ENCODE results near the gene KDELR3. TPM values are rescaled to one million over a fixed set of nuclear protein-coding genes. Genes with fewer than 3 reads are reported as not detected.

KDELR3 gene
- total and polyA plus RNA-seq, 5 donors = 5.0 to 8.3 (median 7.8) TPM

DNA sequence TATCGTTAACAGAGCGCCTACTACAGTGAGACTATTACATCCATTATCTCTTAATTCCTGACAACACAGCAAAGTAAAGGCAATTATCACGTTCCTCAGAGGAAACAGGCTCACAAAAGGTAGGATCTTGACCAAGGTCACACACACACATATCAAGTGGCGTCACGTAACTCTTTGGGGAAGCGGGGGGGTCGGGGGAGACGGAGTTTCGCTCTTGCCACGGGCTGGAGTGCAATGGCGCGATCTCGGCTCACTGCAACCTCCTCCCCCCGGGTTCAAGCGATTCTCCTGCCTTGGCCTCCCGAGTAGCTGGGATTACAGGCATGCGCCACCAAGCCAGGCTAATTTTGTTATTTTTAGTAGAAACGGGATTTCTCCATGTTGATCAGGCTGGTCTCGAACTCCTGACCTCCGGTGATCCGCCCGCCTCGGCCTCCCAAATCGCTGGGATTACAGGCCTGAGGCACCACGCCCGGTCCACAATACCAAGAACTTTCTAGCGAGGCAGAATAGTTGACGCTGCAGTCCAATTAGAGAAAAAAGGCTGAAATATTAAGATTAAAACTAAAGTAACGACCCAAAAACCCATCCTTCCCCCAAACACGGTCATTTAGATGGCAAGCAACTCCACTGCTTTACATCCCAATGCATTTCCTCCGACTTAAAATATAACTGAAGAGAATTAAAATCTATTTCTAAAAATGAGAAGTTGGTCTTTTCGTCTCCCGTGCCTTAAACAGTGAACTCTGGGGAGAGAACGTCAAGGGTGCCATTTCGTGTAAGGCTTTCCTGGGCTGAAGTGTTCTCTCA lies 37.0 kb downstream of the KDELR3 start:
- peak overlapping the region; percentile 96 for H3K4me3 ChIP-seq (ENCODE audit: low read length)
- peaks cover 3% of the 10 kb centered on the region for H3K4me1 ChIP-seq (ENCODE audit: control insufficient read depth, insufficient read depth, low read length)
- H3K27me3 ChIP-seq (ENCODE audit: control insufficient read depth, insufficient read depth) = no peaks in the 10 kb centered on the region
- H3K9me3 ChIP-seq (ENCODE audit: control insufficient read depth, low read length) = no peaks in the 10 kb centered on the region
- DNase-seq = peak; percentile 60 to 82 (median 80)
- ATAC-seq = peak in 1 of 2 donors; percentile 23
- H3K27ac ChIP-seq (ENCODE audit: low read length) = peak overlapping the region; percentile 100
- WGBS = 1% methylated on average over 35 of the region's 35 CpGs
- intact Hi-C loops (cut with DNase I) = loop anchor here in 2 of 4 donors (5.0 to 10.0 kb wide), 2 partner anchors 67 to 100 kb away; partner anchors contain the start of gene DMC1 (in 1 of the 2)

DNA sequence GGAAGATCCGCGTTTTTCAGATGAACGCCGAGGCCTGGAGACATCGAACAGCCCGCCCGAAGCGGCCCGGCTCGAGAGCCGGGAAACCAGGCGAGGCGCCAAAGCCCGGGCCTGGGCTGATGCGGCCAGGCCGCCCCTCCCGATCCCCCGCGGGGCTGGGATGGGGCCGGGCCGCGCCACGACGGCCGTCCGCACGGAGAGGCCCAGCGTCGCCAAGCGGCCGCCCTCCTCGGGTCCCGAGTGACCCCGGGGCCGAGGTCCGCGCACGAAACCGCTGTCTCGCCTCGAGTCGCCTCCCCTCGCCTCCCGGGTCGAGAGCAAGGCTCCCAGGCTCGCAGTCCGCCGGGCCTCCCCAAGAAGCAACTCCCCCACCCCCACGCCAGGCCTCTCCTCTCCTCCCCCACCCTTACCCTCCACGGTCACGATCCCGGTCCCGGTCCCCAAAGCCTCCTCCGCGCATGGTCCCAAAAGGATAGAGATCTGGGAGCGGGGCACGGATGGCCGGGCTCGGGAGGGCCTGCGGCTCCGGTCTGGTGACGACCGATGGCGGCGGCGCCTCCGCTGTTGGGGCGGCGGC lies 37.7 kb downstream of the KDELR3 start:
- ATAC-seq (peak; percentile 87 to 89), DNase-seq (peak; percentile 84 to 94 (median 94))
- Histone ChIP-seq H3K4me1 (ENCODE audit: control insufficient read depth, insufficient read depth, low read length) (peaks cover 2% of the 10 kb centered on the region), H3K27ac (ENCODE audit: low read length) (peak overlapping the region; percentile 100), H3K9me3 (ENCODE audit: control insufficient read depth, low read length) (no peaks in the 10 kb centered on the region), H3K4me3 (ENCODE audit: low read length) (peak overlapping the region; percentile 96), H3K27me3 (ENCODE audit: control insufficient read depth, insufficient read depth) (no peaks in the 10 kb centered on the region)
- under 1% methylated on average over 69 of the region's 69 CpGs for WGBS
- intact Hi-C loops (cut with DNase I) = loop anchor here in 2 of 4 donors (5.0 to 10.0 kb wide), 2 partner anchors 67 to 101 kb away; partner anchors contain the start of gene DMC1 (in 1 of the 2)

DNA sequence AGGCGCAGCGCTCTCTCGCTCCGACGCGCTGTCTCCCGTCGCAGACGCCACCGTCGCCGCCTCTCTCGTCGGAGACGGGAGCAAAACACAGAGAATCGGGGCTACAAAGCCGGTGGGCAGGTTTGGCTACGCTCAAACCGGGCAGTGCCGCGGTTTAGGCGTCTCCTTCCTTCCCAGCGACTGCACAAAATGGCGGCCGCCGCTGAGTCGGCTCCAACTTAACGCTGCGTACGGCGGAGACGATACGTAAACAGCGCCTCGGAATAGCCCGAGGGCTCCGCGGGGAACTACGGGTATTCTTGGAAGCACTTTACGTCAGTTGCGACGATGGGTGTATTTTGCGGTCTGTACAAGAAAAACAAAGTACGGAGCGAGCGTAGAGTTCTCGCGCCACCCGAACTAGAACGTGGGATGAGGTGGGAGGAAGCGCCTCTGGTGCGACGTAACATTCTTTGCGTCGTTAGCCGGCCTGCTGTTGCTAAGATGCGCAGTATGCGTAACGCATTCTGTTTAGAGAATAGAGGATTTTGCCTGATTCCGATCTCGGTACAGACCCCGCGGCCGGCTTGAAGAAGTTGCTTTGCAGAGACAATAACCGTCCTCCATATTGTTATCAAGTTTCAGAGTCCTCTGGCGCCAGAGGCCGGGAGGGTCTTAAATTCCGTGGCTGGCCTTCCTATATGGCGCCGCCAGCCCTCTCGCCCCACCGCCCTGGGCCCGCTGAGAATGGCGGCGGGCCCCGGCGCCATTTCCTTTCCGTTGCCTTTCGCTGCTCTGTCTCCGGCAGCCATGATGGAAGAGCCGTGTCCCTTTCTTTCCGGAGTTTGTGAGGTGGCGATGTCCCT lies 38.4 kb downstream of the KDELR3 start, which contains the start of gene DDX17:
Gene DDX17, minus strand, starts transcription at position 194 of the 845 bp plus-strand sequence.
- intact Hi-C loops (cut with DNase I) = loop anchor here in 2 of 4 donors (5.0 to 10.0 kb wide), 2 partner anchors 66 to 102 kb away; partner anchors contain the start of gene DMC1 (in 1 of the 2)
- peak within 1 kb of the TSS; percentile 100 for H3K27ac ChIP-seq (ENCODE audit: low read length)
- H3K27me3 ChIP-seq (ENCODE audit: control insufficient read depth, insufficient read depth) = no peaks in the 10 kb centered on the region
- ATAC-seq (peak; percentile 92 to 93), DNase-seq (peak; percentile 93 to 96 (median 96))
- peak within 1 kb of the TSS; percentile 96 for H3K4me3 ChIP-seq (ENCODE audit: low read length)
- WGBS = under 1% methylated on average over 83 of the region's 83 CpGs
- H3K9me3 ChIP-seq (ENCODE audit: control insufficient read depth, low read length) = no peaks in the 10 kb centered on the region
- peaks cover 2% of the 10 kb centered on the region for H3K4me1 ChIP-seq (ENCODE audit: control insufficient read depth, insufficient read depth, low read length)

DNA sequence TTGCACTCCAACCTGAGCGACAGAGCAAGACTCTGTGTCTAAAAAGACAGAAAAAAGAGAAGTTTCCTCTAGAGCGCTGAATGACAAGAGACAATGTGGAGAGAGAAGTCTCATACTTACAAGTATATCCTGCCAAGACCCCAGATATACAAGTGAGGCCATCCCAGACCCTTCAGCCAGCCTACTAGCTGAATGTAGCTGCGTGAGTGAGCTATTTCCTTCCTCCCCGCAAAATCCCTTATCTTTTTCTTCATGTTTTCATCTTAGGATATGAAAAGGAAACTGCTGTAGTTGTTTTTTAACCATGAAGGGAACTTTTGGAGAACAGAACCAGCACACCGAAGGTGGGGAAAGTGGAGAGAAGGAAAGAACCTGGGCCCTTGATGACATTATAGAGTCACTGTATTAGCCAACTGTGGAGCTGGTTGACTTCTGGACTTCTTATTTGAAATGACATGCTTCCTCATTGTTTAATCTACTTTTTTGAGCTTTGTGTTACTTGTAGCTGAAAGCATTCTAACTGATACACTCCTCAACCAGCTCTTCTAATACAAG lies 42.6 kb downstream of the KDELR3 start:
- 80% methylated on average over 5 of the region's 5 CpGs for WGBS
- intact Hi-C loops (cut with DNase I) = loop anchor here in 1 of 4 donors (10.0 kb wide), 1 partner anchor 54 kb away; no protein-coding TSS in a partner anchor
- no peak for DNase-seq

DNA sequence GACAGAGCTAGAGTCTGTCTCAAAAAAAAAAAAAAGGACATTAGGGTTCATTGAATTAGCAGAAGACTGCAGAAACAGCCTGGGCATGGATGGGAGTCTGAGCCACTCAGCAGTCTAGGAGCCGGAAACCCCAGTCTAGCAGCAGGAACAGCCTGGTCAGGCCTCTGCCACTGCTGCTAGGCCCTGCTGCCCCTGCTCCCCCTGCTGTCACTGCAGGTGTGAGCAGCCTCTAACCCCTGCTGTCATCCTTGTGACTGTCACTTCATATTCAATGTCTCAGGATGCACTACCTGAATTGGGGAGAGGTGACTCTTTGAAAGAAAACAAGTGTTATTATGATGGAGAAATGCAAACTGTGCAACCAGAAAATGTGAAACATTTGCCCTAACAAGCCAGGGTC lies 45.2 kb downstream of the KDELR3 start:
- H3K4me3 ChIP-seq (ENCODE audit: low read length) = no peak overlapping the region
- no peak for DNase-seq

More for the DNA sequence above, 42.6 kb downstream of the KDELR3 start:
- no peak for ATAC-seq
- Histone ChIP-seq H3K4me3 (ENCODE audit: low read length) (no peak overlapping the region), H3K9me3 (ENCODE audit: control insufficient read depth, low read length) (no peaks in the 10 kb centered on the region), H3K27me3 (ENCODE audit: control insufficient read depth, insufficient read depth) (no peaks in the 10 kb centered on the region), H3K27ac (ENCODE audit: low read length) (no peak overlapping the region), H3K4me1 (ENCODE audit: control insufficient read depth, insufficient read depth, low read length) (no peaks in the 10 kb centered on the region)

DNA sequence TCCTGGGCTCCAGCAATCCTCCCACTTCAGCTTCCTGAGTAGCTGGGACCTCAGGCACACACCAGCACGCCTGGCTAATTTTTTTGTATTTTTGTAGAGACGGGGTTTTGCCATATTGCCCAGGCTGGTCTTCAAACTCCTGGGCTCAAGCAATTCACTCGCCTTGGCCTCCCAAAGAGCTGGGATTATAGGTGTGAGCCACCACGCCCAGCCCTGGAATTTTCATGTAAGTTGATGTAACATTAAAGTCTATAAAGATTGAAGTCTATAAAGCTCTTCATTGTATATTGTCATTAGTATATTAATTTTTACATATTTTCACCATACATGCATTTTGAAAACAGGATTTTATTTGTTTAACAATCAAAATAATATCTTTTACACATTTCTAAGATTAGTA lies 50.7 kb downstream of the KDELR3 start:
- no peak overlapping the region for H3K27ac ChIP-seq (ENCODE audit: low read length)
- DNase-seq = no peak
- no peak overlapping the region for H3K4me3 ChIP-seq (ENCODE audit: low read length)
- no peaks in the 10 kb centered on the region for H3K27me3 ChIP-seq (ENCODE audit: control insufficient read depth, insufficient read depth)
- H3K9me3 ChIP-seq (ENCODE audit: control insufficient read depth, low read length) = no peaks in the 10 kb centered on the region
- intact Hi-C loops (cut with DNase I) = loop anchor here in 1 of 4 donors (10.0 kb wide), 1 partner anchor 46 kb away; no protein-coding TSS in a partner anchor
- ATAC-seq = no peak
- no peaks in the 10 kb centered on the region for H3K4me1 ChIP-seq (ENCODE audit: control insufficient read depth, insufficient read depth, low read length)
- WGBS = 95% methylated on average over 4 of the region's 4 CpGs

More for the DNA sequence above, 45.2 kb downstream of the KDELR3 start:
- H3K9me3 ChIP-seq (ENCODE audit: control insufficient read depth, low read length) = no peaks in the 10 kb centered on the region
- WGBS = 73% methylated on average over 1 of the region's 1 CpG
- peak in 1 of 2 donors; percentile 40 for ATAC-seq
- H3K27me3 ChIP-seq (ENCODE audit: control insufficient read depth, insufficient read depth) = no peaks in the 10 kb centered on the region
- H3K4me1 ChIP-seq (ENCODE audit: control insufficient read depth, insufficient read depth, low read length) = no peaks in the 10 kb centered on the region
- no peak overlapping the region for H3K27ac ChIP-seq (ENCODE audit: low read length)
- intact Hi-C loops (cut with DNase I) = loop anchor here in 1 of 4 donors (10.0 kb wide), 1 partner anchor 52 kb away; no protein-coding TSS in a partner anchor

DNA sequence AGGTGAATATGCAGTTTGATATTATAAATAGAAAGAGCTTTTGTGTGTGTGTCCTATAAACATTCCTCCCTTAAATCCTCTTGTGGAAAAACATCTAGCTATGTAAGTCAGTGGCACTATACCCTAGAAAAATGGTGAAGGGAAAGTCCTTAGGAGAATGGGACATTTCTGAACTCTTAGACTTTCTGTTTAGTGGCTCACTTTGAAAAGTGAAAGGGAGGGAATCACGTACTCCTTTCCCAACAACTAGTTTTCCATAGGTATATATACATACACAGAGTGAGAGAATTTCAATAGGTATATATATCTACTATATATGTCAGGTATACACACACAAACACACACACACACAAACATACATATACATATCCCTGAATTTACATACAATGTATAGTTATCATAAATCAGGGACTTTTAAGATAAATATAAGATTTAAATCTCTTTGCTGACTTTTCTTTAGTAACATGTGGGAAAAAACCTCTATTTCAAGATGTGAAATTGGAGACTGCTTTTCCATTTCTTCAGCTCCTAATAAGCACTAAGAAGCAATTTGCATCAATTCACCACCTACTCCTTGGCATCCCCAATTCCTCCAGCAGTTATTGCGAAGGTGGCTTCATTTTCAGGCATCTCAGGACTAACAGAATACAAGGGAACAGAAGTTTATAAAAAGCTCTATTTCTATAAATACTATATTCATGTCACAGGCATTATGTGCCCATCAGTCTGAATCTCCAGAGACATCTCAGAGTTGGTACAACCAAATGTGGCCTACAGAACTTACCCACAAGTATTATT lies 51.8 kb downstream of the KDELR3 start:
- Histone ChIP-seq H3K4me3 (ENCODE audit: low read length) (no peak overlapping the region), H3K4me1 (ENCODE audit: control insufficient read depth, insufficient read depth, low read length) (no peaks in the 10 kb centered on the region), H3K27ac (ENCODE audit: low read length) (no peak overlapping the region), H3K9me3 (ENCODE audit: control insufficient read depth, low read length) (no peaks in the 10 kb centered on the region), H3K27me3 (ENCODE audit: control insufficient read depth, insufficient read depth) (no peaks in the 10 kb centered on the region)
- WGBS = 96% methylated on average over 2 of the region's 2 CpGs
- ATAC-seq (no peak), DNase-seq (no peak)
- intact Hi-C loops (cut with DNase I) = loop anchor here in 1 of 4 donors (10.0 kb wide), 1 partner anchor 45 kb away; no protein-coding TSS in a partner anchor

DNA sequence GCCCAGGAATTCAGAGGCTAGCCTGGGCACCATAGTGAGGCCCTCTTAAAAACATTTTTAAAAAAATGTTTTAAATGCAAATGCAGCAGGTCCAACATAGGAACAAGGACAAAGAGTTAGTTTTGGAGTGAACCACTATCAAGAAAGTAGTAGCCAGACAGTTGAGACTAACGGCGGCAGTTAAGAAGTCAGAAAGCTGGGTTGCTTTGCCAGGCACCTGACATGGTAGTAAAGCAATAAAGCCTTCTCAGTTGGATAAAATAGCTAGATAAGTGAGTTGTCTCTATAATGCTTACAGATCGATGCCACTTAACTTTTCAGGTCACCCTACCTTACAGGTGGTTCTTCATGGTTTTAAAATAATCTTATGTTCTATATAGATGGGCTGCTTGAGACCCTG lies 55.1 kb downstream of the KDELR3 start:
- 96% methylated on average over 3 of the region's 3 CpGs for WGBS
- ATAC-seq = no peak
- no peak for DNase-seq
- Histone ChIP-seq H3K9me3 (ENCODE audit: control insufficient read depth, low read length) (no peaks in the 10 kb centered on the region), H3K4me1 (ENCODE audit: control insufficient read depth, insufficient read depth, low read length) (no peaks in the 10 kb centered on the region), H3K4me3 (ENCODE audit: low read length) (no peak overlapping the region), H3K27ac (ENCODE audit: low read length) (no peak overlapping the region), H3K27me3 (ENCODE audit: control insufficient read depth, insufficient read depth) (no peaks in the 10 kb centered on the region)
- intact Hi-C loops (cut with DNase I) = no loop called here

DNA sequence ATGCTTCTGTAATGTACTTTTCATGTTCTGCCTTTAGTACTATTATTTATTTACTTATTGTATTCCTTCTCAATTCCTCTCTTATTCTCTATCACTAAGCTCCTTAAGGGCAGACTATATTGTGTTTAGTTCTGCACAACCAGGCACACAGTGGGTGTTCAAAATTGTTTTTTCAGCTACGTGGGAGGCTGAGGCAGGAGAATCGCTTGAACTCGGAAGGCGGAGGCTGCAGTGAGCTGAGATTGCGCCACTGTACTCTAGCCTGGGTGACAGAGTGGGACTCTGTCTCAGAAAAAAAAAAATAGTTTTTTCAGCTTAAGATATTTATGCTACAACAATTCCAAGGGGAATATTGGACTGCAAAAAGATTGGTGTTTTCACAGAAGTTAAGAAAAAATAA lies 55.6 kb downstream of the KDELR3 start:
- no peak overlapping the region for H3K4me3 ChIP-seq (ENCODE audit: low read length)
- WGBS = 93% methylated on average over 5 of the region's 5 CpGs
- intact Hi-C loops (cut with DNase I) = no loop called here

More for the DNA sequence above, 55.6 kb downstream of the KDELR3 start:
- DNase-seq (no peak), ATAC-seq (no peak)
- no peaks in the 10 kb centered on the region for H3K4me1 ChIP-seq (ENCODE audit: control insufficient read depth, insufficient read depth, low read length)
- H3K27ac ChIP-seq (ENCODE audit: low read length) = no peak overlapping the region
- no peaks in the 10 kb centered on the region for H3K27me3 ChIP-seq (ENCODE audit: control insufficient read depth, insufficient read depth)
- H3K9me3 ChIP-seq (ENCODE audit: control insufficient read depth, low read length) = no peaks in the 10 kb centered on the region

Measured in right cardiac atrium (tissue), 5 donors.